Transverse colon (tissue), 3 donors: ENCODE measurements around the gene INSRR.

Experiments
- CTCF ChIP-seq, 5 experiments: fragments of 200-600 bp in 3 of 5; fragments of 450-650 bp in 2 of 5; sonication (generic) in 3 of 5; IDR thresholded peaks; 1 replicate in 2 of 5; 2 replicates in 3 of 5; pipeline ENCODE4 v1.5.1; 2016 to 2017; ENCODE audit warnings: antibody characterized with exemption in 5 of 5, inconsistent platforms in 3 of 5, mild to moderate bottlenecking in 2 of 5, moderate library complexity in 1 of 5
- EP300 ChIP-seq: sonication (generic); formaldehyde crosslinking; IDR thresholded peaks from one replicate; pipeline ENCODE4 v1.6.1; 2017; ENCODE audit warnings: antibody characterized with exemption, low read depth
- POLR2A ChIP-seq: fragments of 450-650 bp; IDR thresholded peaks from one replicate; pipeline ENCODE4 v1.6.1; 2016; ENCODE audit warnings: antibody characterized with exemption, mild to moderate bottlenecking, moderate library complexity

- no peak for TF ChIP-seq CTCF (IDR thresholded peaks at IDR 0.05)
- no peak for TF ChIP-seq POLR2A
- no peak for TF ChIP-seq EP300
These were observed 1.9 kb upstream of the INSRR start, which contains the start of gene NTRK1 for GRCh38 chr1:156860628-156861423.
